Measurements from ENCODE around the gene POLR1H.
A peak's percentile ranks its signal among the peaks of the same experiment; 100 is the strongest.

The POLR1H gene

GRCh38 chr6:30093951-30094661, 33.0 kb downstream of the POLR1H start:
- DNase-seq (ENCODE audit: insufficient read length, low spot score) (no peak), FAIRE-seq (no peak)

- no peak for FAIRE-seq
- DNase-seq (ENCODE audit: insufficient read length, low spot score), result no peak
Measured at GRCh38 chr6:30096829-30097228, 35.8 kb downstream of the POLR1H start.

DNA sequence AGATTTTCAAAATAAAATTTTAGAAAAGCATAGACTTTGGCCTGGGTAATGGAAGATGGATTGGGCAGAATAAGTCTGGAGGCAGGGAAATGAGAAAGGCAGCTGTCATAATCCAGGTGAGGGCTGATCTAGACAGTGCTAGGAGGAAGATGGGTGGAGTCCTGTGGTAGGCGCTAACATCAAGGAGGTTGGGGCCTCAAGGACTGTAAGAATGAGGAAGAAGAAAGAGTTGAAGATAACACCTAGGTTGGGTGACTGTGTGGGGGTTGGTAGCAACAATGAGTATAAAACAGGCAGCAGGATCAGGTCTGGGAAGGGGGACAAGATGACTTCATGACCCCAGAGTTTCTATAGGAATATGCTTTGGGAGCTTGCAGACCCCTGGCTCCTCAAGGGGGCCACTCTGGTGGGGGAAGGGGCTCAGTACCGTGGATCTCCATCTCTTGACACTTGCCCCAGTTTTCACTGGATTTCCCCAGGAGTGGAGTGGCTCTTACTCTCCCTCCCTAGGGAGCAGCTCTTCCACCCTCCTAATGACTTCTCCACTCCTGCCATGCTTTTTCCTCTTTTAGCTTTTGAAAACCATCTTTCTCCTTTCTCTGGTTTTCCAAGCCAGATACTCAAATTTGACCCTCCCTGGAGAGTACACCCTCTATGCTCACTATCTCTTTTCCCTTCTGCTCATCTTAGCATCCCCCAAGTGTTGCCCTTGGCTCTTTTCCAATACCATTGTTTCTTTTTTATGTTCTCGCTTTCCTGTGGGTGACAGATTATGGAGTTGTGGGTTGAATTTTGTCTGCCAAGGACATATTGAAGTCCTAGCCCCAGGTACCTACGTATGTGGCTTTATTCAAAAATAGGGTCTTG, 37.1 kb downstream of the POLR1H start:
- DNase-seq (ENCODE audit: insufficient read length, low spot score), result no peak
- no peak for FAIRE-seq

- FAIRE-seq, result no peak
- no peak for DNase-seq (ENCODE audit: insufficient read length, low spot score)
Measured at GRCh38 chr6:30100154-30100553, 39.1 kb downstream of the POLR1H start.

- FAIRE-seq (no peak), DNase-seq (ENCODE audit: insufficient read length, low spot score) (no peak)
Measured at GRCh38 chr6:30100585-30101443, 39.7 kb downstream of the POLR1H start.

DNA sequence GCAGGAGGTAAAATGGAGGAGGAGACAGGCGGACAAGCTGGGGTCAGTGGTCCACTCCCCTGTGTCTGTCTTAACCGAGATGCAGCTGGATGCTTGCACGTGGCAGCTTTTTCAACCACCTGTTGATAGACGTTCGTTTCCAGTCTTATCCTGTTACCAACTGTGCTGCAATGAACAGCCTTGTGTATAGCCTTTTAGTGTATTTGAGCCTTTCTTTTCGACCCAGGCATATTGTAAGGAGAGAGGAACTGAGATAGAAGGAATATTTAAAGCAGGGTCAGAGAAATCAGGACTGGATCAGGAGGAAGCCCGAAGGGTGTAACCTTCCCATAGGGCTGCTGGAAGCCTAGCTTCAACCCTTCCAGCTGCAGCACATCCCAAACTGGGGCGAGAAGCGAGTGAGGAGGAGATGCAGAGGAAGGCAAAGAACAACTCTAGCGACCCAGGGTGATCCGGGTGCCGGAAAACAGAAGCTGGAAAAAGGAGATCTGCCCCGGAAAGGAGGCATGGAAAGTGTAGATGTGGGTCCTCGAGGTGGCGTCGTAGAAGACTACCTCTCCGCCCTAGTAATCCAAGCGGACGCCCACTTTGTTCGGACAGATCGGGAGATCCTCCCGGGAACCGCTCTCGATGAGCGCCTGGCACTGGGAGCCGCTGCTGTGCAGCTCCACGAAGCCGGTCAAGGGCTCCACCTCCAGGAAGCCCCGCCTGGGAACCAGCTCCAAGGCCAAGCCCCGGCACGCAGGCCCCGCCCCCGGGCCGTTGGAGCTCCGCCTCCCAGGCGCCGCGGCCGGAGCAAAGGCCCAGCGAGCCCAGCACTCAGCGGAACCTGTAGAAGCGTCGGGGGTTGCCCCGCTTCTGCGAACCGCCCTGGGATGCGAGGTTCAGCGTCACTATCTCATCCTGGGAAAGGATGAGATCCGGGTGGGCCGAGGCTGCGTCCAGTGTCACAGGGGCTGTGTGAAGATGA, 40.7 kb downstream of the POLR1H start:
- peak; percentile 85 for DNase-seq (ENCODE audit: insufficient read length, low spot score)
- no peak for FAIRE-seq

DNA sequence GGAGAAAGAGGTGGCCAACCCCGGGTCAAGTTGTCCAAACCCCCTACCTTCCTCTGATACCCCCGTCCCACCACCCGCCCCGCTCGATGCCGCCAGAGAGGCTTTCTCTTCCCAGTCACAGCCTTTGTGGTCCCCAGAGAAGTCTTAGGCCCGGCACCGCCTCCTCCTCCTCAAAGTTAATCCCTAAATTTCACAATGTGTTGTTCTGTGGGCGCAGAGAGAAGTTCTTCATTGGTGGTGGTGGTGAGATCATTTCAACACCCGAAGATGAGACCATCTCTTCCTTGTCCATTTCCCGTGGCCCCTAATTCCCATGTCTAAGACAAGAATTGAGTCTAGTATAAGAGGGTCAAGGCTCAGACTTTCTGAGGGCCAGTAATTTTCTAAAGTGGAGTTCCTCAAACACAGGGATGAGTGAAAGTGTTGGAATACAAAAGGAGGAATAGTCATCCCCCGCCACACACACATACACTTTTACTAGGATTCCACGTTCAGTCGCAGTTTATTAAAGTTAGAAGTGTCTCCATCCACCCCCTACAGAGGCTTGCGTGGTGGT, 41.4 kb downstream of the POLR1H start:
- DNase-seq (ENCODE audit: insufficient read length, low spot score) (no peak), FAIRE-seq (no peak)

DNA sequence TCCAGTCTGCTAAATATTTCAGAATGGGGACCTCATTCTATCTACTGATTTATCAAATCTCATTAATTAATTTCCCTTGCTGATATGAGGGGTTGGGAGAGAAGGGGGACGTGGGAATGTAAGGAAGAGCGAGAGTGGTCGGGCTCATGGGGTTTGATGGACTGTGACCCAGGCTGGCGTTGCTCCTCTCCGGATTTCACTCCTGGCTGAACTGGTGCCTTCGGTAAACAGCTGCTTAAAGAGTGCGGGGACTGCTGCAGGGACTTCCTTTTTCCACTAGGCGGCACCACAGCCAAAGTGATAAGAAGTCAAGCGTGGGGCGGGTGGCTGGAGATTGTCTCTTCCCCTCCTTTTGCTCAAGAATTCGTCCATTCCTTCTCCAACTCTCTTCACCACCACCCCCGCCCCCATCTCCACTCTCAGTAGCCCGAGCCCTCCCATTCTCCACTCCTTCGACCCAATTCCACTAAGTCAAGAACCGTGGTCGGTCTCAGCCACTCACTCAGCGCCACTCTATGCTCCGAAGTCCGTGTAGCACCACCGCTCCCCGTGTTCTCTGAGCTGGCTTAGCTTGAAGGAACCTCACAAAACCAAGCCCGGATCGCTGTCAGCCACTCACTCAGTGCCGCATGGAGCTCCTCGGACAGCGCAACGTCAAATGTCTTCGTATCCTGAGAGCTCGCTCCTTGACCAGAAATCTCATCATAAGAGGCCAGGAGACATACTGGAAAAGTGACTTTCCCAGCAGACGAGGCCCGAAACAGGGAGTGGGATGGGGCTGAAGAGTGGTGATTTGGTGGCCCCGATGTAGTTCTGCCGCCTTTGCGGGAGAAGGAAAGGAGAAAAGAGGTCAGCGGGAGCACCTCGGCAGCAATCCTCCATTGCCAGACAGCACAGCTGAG, 42.2 kb downstream of the POLR1H start:
- DNase-seq (ENCODE audit: insufficient read length, low spot score) (peak; percentile 89), FAIRE-seq (no peak)

DNA sequence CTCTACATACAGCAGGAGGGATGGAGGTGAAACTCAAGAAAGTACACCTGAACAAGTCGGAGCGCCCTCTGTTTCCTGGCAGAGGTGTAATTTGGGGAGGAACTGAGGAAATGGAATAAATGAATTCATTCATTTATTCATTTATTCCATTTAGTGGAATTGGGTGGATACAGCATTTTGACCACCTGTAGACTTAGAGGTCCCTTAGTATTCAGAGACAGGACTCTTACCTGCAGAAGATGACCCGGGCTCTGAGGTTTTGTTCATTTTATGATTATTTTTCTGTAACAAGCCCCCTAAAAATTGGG, 42.8 kb downstream of the POLR1H start:
- FAIRE-seq (no peak), DNase-seq (ENCODE audit: insufficient read length, low spot score) (no peak)

DNA sequence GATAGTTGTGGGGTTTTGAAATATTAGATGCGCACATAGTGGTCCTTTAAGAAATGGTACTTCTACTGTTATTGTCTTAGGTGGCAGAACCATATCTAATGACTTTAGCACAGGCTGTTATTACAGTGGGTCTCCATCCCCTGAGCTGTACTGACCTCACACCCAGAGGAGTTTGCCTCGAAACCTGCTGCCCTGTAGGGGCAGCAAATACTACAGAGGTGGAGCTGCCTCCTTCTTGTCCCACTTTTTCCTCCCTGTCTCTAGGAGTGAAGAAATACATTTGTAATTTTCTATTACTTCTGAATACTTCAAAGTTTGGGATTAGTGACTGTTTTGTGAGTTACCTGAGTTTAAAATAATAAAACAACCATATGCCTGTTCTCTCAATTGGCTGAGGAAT, 43.6 kb downstream of the POLR1H start:
- no peak for FAIRE-seq
- no peak for DNase-seq (ENCODE audit: insufficient read length, low spot score)

- DNase-seq (ENCODE audit: insufficient read length, low spot score) (no peak), FAIRE-seq (peak; percentile 26)
Measured at GRCh38 chr6:30111266-30111856, 50.3 kb downstream of the POLR1H start.

DNA sequence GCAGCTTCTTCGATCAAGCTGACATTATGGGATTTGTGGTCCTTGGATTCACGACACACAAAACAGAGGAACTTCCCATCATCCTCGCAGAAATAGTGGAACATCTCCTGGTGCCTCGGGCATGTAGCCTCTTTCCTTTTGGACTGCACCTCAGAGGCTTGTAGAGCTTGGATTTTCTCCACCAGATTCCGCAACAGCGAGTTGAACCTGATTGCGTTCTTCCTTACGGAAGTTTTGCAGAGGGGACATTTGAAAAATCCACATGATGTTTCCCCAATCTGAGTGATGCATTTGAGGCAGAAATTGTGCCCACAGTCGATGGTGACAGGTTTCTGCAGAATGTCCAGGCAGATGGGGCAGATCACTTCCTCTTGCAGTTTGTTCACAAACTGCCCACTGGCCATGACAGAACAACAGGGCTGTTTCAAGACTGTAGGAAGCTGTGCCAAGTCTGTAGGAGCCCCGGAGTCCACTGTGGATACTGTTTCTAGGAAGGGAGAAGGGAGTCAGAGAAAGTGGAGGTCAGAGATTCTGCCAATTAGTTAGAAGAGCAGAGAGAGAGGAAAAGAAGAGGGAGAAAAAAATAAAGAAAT, 51.4 kb downstream of the POLR1H start:
- FAIRE-seq (no peak), DNase-seq (ENCODE audit: insufficient read length, low spot score) (no peak)

DNA sequence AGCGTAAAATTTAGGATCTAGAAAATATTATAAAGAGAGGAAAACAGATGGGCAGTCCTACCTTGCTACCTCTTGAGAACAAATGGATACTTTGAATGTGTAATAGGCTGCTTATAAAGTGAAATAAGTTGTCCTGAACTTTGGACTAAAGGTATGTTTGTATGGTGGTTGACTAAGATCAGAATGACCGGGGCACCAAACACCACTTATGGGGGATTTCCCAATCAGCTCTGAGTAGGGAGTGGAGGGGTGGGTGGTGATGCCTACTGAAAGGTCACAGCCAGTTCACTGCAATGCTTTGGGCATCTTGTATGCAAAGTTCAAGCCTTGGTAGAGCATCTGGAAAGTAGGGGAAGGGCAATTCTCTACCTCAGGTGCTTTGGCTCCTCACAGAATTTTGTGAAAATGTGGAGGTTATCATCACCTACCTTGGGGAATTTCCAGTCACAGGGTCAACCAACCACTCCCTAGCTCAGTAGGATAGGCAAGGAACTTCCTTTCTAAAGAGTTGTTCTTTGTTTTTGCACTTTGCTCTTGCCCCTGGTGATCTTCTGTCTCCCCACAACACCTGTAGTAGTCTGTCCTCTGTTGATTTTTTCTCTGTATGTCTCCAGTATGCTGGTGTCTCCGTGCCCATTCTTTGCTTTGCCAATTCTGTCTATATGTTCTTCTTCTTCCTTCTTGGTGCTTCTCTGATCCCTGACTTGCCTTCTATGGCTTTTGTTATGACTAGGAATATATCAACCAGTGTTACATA, 52.1 kb downstream of the POLR1H start, which contains the start of gene TRIM31:
Gene TRIM31 (minus strand): TSS at position 88 of the 757 bp plus-strand sequence. CDS start 285 bp downstream, outside the sequence.
- FAIRE-seq (no peak), DNase-seq (ENCODE audit: insufficient read length, low spot score) (no peak)

DNA sequence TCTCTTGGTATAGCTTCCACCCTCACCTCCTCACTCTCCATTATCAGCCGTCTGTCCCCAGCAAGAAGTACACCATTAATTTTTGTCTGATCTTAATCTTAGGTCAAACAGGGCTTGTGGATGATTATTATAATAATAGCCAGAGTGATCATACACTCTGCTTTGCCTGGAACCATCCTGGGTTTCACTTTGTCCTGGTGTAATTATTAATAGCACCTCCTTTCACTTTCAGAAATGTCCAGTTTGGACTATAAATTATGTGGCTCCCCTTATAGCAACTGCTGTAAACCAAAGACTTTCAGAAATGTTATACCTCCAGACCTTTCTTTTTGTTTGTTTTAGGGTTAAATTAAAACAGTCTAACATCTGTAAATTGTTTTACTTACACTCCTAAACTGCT, 52.8 kb downstream of the POLR1H start:
- DNase-seq (ENCODE audit: insufficient read length, low spot score) (no peak), FAIRE-seq (no peak)

All from HTR-8/SVneo (cell line).